B cell (primary cell): ENCODE measurements around the gene TMEM119. TPM values are rescaled to one million over a fixed set of nuclear protein-coding genes. Genes with fewer than 3 reads are reported as not detected.

ENCODE experiments used
- ATAC-seq: fragments of 200-7000 bp; cut with Tn5 transposase; one replicate; pipeline ENCODE4 v1.10.0; 2021; ENCODE audit warnings: low read depth, mild to moderate bottlenecking, moderate number of reproducible peaks, moderate library complexity
- CTCF ChIA-PET: fragments of 350-600 bp; sonication (Branson Sonifier 250); formaldehyde crosslinking; loops from one replicate; lab custom pipeline; 2021; ENCODE audit warnings: antibody characterized with exemption, inconsistent platforms; lab: Charles Lee
- POLR2A ChIA-PET: fragments of 350-600 bp; sonication (Branson Sonifier 250); formaldehyde crosslinking; loops from one replicate; lab custom pipeline; 2021; ENCODE audit warnings: antibody characterized with exemption; lab: Charles Lee
- DNase-seq: peaks from one replicate; pipeline ENCODE4 v3.0.0; 2013
- H2AFZ ChIP-seq: 2 replicates; pipeline ENCODE4 v1.6.1; 2012; ENCODE audit warnings: mild to moderate bottlenecking, low read depth, low read length; ENCODE audit not compliant: insufficient read depth, poor library complexity, severe bottlenecking
- H3K27ac ChIP-seq, 2 donors: 1 replicate in 1 of 2; 2 replicates in 1 of 2; pipeline ENCODE4 v1.5.1; 2012 to 2013; ENCODE audit warnings: low read length in 2 of 2, mild to moderate bottlenecking in 2 of 2, moderate library complexity in 1 of 2
- H3K27me3 ChIP-seq, 4 experiments: fragments of 200-600 bp in 1 of 4; sonication (generic) in 1 of 4; replicated peaks in 1 of 4; 1 replicate in 2 of 4; 2 replicates in 2 of 4; pipeline versions ENCODE4 v1.6.1 to v1.7.0; 2013 to 2016; ENCODE audit warnings: low read length in 3 of 4, mild to moderate bottlenecking in 2 of 4, mixed read lengths in 1 of 4, moderate library complexity in 1 of 4; ENCODE audit not compliant: insufficient read depth in 4 of 4, control insufficient read depth in 3 of 4; ENCODE audit errors: control extremely low read depth in 1 of 4
- H3K36me3 ChIP-seq, 2 experiments: replicated peaks in 1 of 2; 1 replicate in 1 of 2; 2 replicates in 1 of 2; pipeline versions ENCODE4 v1.6.1 to v1.7.1; 2013; ENCODE audit warnings: low read length in 1 of 2; ENCODE audit not compliant: insufficient read depth in 2 of 2, control insufficient read depth in 1 of 2; ENCODE audit errors: control extremely low read depth in 1 of 2, extremely low read depth in 1 of 2
- H3K4me1 ChIP-seq, 2 donors: fragments of 200-600 bp in 1 of 2; sonication (generic) in 1 of 2; 1 replicate in 1 of 2; 2 replicates in 1 of 2; pipeline versions ENCODE4 v1.5.1 to v1.6.1; 2013 to 2017; ENCODE audit warnings: low read length in 2 of 2; ENCODE audit not compliant: control insufficient read depth in 2 of 2, insufficient read depth in 2 of 2
- H3K4me2 ChIP-seq: replicated peaks from 2 replicates; pipeline ENCODE3; 2012; ENCODE audit warnings: mild to moderate bottlenecking, low read depth, low read length; ENCODE audit not compliant: poor library complexity, severe bottlenecking
- H3K4me3 ChIP-seq, 5 experiments: fragments of 200-600 bp in 1 of 5; sonication (generic) in 1 of 5; 1 replicate in 3 of 5; 2 replicates in 2 of 5; pipeline versions ENCODE4 v1.5.1 to v1.7.0; 2011 to 2016; ENCODE audit warnings: low read length in 4 of 5, mild to moderate bottlenecking in 4 of 5, low read depth in 2 of 5, control low read depth in 1 of 5, moderate library complexity in 1 of 5; ENCODE audit not compliant: insufficient read depth in 1 of 5; ENCODE audit errors: control extremely low read depth in 1 of 5, extremely low read depth in 1 of 5
- H3K79me2 ChIP-seq: fragments of 200-600 bp; sonication (generic); one replicate; pipeline ENCODE4 v1.6.0; 2016; ENCODE audit warnings: low read length; ENCODE audit not compliant: control insufficient read depth, insufficient read depth
- H3K9ac ChIP-seq: fragments of 200-600 bp; sonication (generic); 2 replicates; pipeline ENCODE4 v1.6.1; 2017; ENCODE audit warnings: mild to moderate bottlenecking, low read length, moderate library complexity
- H3K9me3 ChIP-seq, 3 donors: one replicate each; pipeline versions ENCODE4 v1.6.1 to v1.7.1; 2013; ENCODE audit warnings: low read length in 2 of 3; ENCODE audit not compliant: control insufficient read depth in 2 of 3, insufficient read depth in 1 of 3; ENCODE audit errors: control extremely low read depth in 1 of 3
- H4K20me1 ChIP-seq: 2 replicates; pipeline ENCODE4 v1.6.0; 2012; ENCODE audit warnings: mild to moderate bottlenecking, low read length; ENCODE audit not compliant: insufficient read depth, control insufficient read depth, poor library complexity, severe bottlenecking
- H3K27ac Mint-ChIP-seq: one replicate; pipeline ENCODE4 v1.8.0; 2021; ENCODE audit warnings: mixed read lengths
- H3K27me3 Mint-ChIP-seq: one replicate; pipeline ENCODE4 v1.8.0; 2021; ENCODE audit warnings: mixed read lengths
- H3K4me1 Mint-ChIP-seq: one replicate; pipeline ENCODE4 v1.8.0; 2021; ENCODE audit warnings: mixed read lengths
- H3K4me3 Mint-ChIP-seq: one replicate; pipeline ENCODE4 v1.8.0; 2021; ENCODE audit warnings: mixed read lengths
- H3K9me3 Mint-ChIP-seq: one replicate; pipeline ENCODE4 v1.8.0; 2022; ENCODE audit warnings: mixed read lengths; ENCODE audit not compliant: insufficient read depth
- CTCF ChIP-seq: fragments of 200-600 bp; IDR thresholded peaks from one replicate; pipeline ENCODE4 v1.8.0; 2022; ENCODE audit warnings: antibody characterized with exemption, mild to moderate bottlenecking
- EZH2 ChIP-seq: IDR thresholded peaks from 2 replicates; pipeline ENCODE4 v1.6.1; 2012; ENCODE audit warnings: borderline replicate concordance, low read depth, mild to moderate bottlenecking, moderate library complexity, low read length; ENCODE audit not compliant: insufficient read depth, poor library complexity, severe bottlenecking
- WGBS: methylation state at CpG from one replicate; pipeline ENCODE4 v1.1.5; 2013; ENCODE audit warnings: missing lambda C conversion rate; ENCODE audit not compliant: insufficient coverage; 5-methylcytosine and 5-hydroxymethylcytosine counted together
- intact Hi-C: fragments of 100-400 bp; cut with micrococcal nuclease; formaldehyde crosslinking; loops from one replicate; pipeline ENCODE4 v1.10.0; 2022
- polyA plus RNA-seq: library from polyadenylated mRNA; depleted of rRNA; stranded (reverse); fragments of >200 nt; gene quantifications from 2 replicates; pipeline ENCODE4 v1.2.3, GENCODE V29; 2012
- total RNA-seq, 2 donors: library from RNA; stranded (reverse); fragments of 120-200 nt in 1 of 2; gene quantifications; 1 replicate in 1 of 2; 2 replicates in 1 of 2; pipeline versions ENCODE4 v1.2.3 to v1.2.4, GENCODE V29; 2013 to 2022

TMEM119 gene
- total and polyA plus RNA-seq, 2 donors (not counting 1 experiment from before 2014, with no cell fraction given): 0.25 TPM; not detected in 1

DNA sequence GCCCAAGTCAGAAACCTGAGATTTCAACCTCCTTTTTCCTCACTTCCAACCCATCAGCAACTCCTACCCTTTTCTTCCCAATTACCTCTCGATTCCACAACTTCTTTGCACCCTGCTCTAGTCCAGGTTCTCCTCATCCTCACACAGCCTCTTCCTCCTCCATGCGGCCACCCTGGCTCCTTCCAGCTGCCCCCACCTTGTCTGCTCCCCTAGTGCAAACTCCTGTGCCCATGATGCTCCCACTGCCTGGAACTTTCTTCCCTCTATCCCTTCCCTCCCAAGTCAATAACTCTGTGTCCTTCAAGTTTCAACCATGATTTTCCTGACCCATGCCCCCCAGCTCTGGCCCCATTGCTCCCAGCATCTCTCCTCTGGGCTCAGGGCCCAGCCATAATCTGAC, 18.5 kb upstream of the TMEM119 start:
- peaks cover 0 to 23% (median 8%) of the 10 kb centered on the region in 3 donors for H3K9me3 ChIP-seq
- 95% methylated on average over 2 of the region's 2 CpGs for WGBS
- DNase-seq (no peak), ATAC-seq (no peak)
- H3K9me3 Mint-ChIP-seq: peaks cover 3% of the 10 kb centered on the region
- H3K27ac Mint-ChIP-seq: peak overlapping the region; percentile 98
- H3K79me2 ChIP-seq: peaks cover 3% of the 10 kb centered on the region
- peaks cover 3% of the 10 kb centered on the region for H3K27me3 Mint-ChIP-seq
- TF ChIP-seq EZH2: no peak
- TF ChIP-seq CTCF: no peak
- peak overlapping the region; percentile 80 for H3K4me3 Mint-ChIP-seq
- peaks cover 75% of the 10 kb centered on the region for H3K4me1 Mint-ChIP-seq
- no peak overlapping the region for H3K4me3 ChIP-seq
- intact Hi-C loops: loop anchor here (5.0 kb wide), 2 partner anchors 116 to 336 kb away; partner anchors contain the start of gene CORO1C
- H3K4me1 ChIP-seq: peaks cover 39 to 49% of the 10 kb centered on the region in 2 donors
- POLR2A ChIA-PET: interaction anchor here (0.6 to 8.6 kb wide), 4 partner anchors 19 to 234 kb away, joined by 6 to 133 read pairs (median 18); partner anchors contain the start of gene SELPLG
- CTCF ChIA-PET: interaction anchor here (1.1 to 13.8 kb wide), 13 partner anchors 13 to 335 kb away, joined by 3 to 431 read pairs (median 15); partner anchors contain the start of genes ISCU, SART3 and SELPLG
- H2AFZ ChIP-seq: no peak overlapping the region
- no peaks in the 10 kb centered on the region for H3K36me3 ChIP-seq
- peak overlapping the region; percentile 52 for H3K4me2 ChIP-seq
- H3K9ac ChIP-seq: peak overlapping the region; percentile 18
- H3K27me3 ChIP-seq: no peaks in the 10 kb centered on the region
- H4K20me1 ChIP-seq: no peaks in the 10 kb centered on the region
- peak overlapping the region; percentile 80 to 93 for H3K27ac ChIP-seq

- peaks cover 71% of the 10 kb centered on the region for H3K4me1 Mint-ChIP-seq
- peaks cover 0 to 23% (median 8%) of the 10 kb centered on the region in 3 donors for H3K9me3 ChIP-seq
- H4K20me1 ChIP-seq: no peaks in the 10 kb centered on the region
- H3K27me3 ChIP-seq: no peaks in the 10 kb centered on the region
- no peak overlapping the region for H3K4me2 ChIP-seq
- peaks cover 39 to 49% of the 10 kb centered on the region in 2 donors for H3K4me1 ChIP-seq
- H3K9me3 Mint-ChIP-seq: peaks cover 3% of the 10 kb centered on the region
- TF ChIP-seq EZH2 (no peak), CTCF (no peak)
- H3K4me3 Mint-ChIP-seq: peak overlapping the region; percentile 80
- ATAC-seq: no peak
- H3K79me2 ChIP-seq: no peaks in the 10 kb centered on the region
- intact Hi-C loops: loop anchor here (5.0 kb wide), 2 partner anchors 116 to 336 kb away; partner anchors contain the start of gene CORO1C
- H2AFZ ChIP-seq: no peak overlapping the region
- no peak for DNase-seq
- H3K27ac Mint-ChIP-seq: peak overlapping the region; percentile 98
- ChIA-PET POLR2A (interaction anchor here (0.9 to 8.6 kb wide), 2 partner anchors 20 to 43 kb away, joined by 3 to 133 read pairs; partner anchors contain the start of gene SELPLG), CTCF (interaction anchor here (1.5 to 13.8 kb wide), 8 partner anchors 12 to 188 kb away, joined by 3 to 431 read pairs (median 118); partner anchors contain the start of genes ISCU, SART3 and SELPLG)
- H3K27ac ChIP-seq: peak overlapping the region in 1 of 2 donors; percentile 93
- H3K4me3 ChIP-seq: no peak overlapping the region
- peaks cover 3% of the 10 kb centered on the region for H3K27me3 Mint-ChIP-seq
- no peak overlapping the region for H3K9ac ChIP-seq
- no CpG with 5 or more reads among the region's 1 CpG for WGBS
- H3K36me3 ChIP-seq: no peaks in the 10 kb centered on the region
Measured at GRCh38 chr12:108615918-108616317, 18.0 kb upstream of the TMEM119 start.
